Hepatocyte (in vitro differentiated cells): ENCODE data around the gene CAB39L. TPM values are rescaled to one million over a fixed set of nuclear protein-coding genes. Genes with fewer than 3 reads are reported as not detected.

Source experiments
- DNase-seq: peaks from one replicate; pipeline ENCODE4 v3.0.0-alpha.2; 2016; ENCODE audit warnings: low spot score
- H2AFZ ChIP-seq: fragments of 200-600 bp; sonication (generic); 2 replicates; pipeline ENCODE4 v1.6.0; 2016; ENCODE audit warnings: antibody characterized with exemption, mild to moderate bottlenecking
- H3K27ac ChIP-seq: fragments of 200-600 bp; sonication (generic); 2 replicates; pipeline ENCODE4 v1.5.1; 2016; ENCODE audit warnings: mild to moderate bottlenecking
- H3K27me3 ChIP-seq: fragments of 200-600 bp; sonication (generic); 2 replicates; pipeline ENCODE4 v1.6.1; 2016
- H3K36me3 ChIP-seq: fragments of 200-600 bp; sonication (generic); replicated peaks from 2 replicates; pipeline ENCODE4 v1.5.1; 2016; ENCODE audit warnings: low read depth; ENCODE audit not compliant: insufficient read depth
- H3K4me1 ChIP-seq: fragments of 200-600 bp; sonication (generic); 2 replicates; pipeline ENCODE4 v1.5.1; 2016; ENCODE audit warnings: mild to moderate bottlenecking, moderate library complexity; ENCODE audit not compliant: insufficient read depth
- H3K4me2 ChIP-seq: fragments of 200-600 bp; sonication (generic); 2 replicates; pipeline ENCODE4 v1.6.0; 2016
- H3K4me3 ChIP-seq: fragments of 200-600 bp; sonication (generic); 2 replicates; pipeline ENCODE4 v1.5.1; 2016; ENCODE audit warnings: mild to moderate bottlenecking
- H3K79me2 ChIP-seq: fragments of 200-600 bp; sonication (generic); 2 replicates; pipeline ENCODE4 v1.6.0; 2017; ENCODE audit warnings: mild to moderate bottlenecking
- H3K9me2 ChIP-seq: fragments of 200-600 bp; sonication (generic); replicated peaks from 2 replicates; pipeline ENCODE4 v1.6.0; 2017; ENCODE audit warnings: mild to moderate bottlenecking; ENCODE audit not compliant: insufficient read depth
- H3K9me3 ChIP-seq: fragments of 200-600 bp; sonication (generic); 2 replicates; pipeline ENCODE4 v1.5.1; 2016; ENCODE audit warnings: low read depth, mild to moderate bottlenecking
- H4K20me1 ChIP-seq: fragments of 200-600 bp; sonication (generic); 2 replicates; pipeline ENCODE4 v1.6.0; 2016; ENCODE audit warnings: mild to moderate bottlenecking; ENCODE audit not compliant: insufficient read depth, poor library complexity, severe bottlenecking
- CTCF ChIP-seq: fragments of 200-600 bp; sonication (generic); IDR thresholded peaks from 2 replicates; pipeline ENCODE4 v1.5.1; 2016; ENCODE audit warnings: antibody characterized with exemption, mild to moderate bottlenecking; ENCODE audit not compliant: poor library complexity
- EZH2 ChIP-seq: fragments of 200-600 bp; sonication (generic); IDR thresholded peaks from 2 replicates; pipeline ENCODE4 v1.6.1; 2016; ENCODE audit warnings: antibody characterized with exemption, mild to moderate bottlenecking, borderline replicate concordance
- EZH2phosphoT487 ChIP-seq: fragments of 200-600 bp; sonication (generic); IDR thresholded peaks from one replicate; pipeline ENCODE4 v1.6.1; 2018; ENCODE audit warnings: antibody characterized with exemption, mild to moderate bottlenecking, low read depth, moderate library complexity; ENCODE audit not compliant: unreplicated experiment, severe bottlenecking
- WGBS: methylation state at CpG from one replicate; pipeline ENCODE4 v1.1.6; 2016; ENCODE audit warnings: low lambda C conversion rate; ENCODE audit errors: missing lambda C conversion rate; 5-methylcytosine and 5-hydroxymethylcytosine counted together
- polyA plus RNA-seq: library from polyadenylated mRNA; unstranded; fragments of >200 nt; fragmentation: Nextera tagmentation; extraction: Ambion mirVana; gene quantifications from 2 replicates; pipeline ENCODE4 v1.2.1, GENCODE V29; 2016
- total RNA-seq: library from RNA; depleted of rRNA; stranded (reverse); fragments of >200 nt; gene quantifications from 2 replicates; pipeline ENCODE4 v1.2.3, GENCODE V29; 2014

The CAB39L gene
- total and polyA plus RNA-seq, 2 experiments from 2014 or later: 13.7 to 20.4 TPM

GRCh38 chr13:49428041-49428763, 15.7 kb downstream of the CAB39L start:
- Histone ChIP-seq H3K9me3 (no peaks in the 10 kb centered on the region), H3K79me2 (no peaks in the 10 kb centered on the region), H3K27me3 (no peaks in the 10 kb centered on the region), H3K4me3 (no peak overlapping the region), H3K4me2 (no peak overlapping the region), H3K27ac (no peak overlapping the region), H3K36me3 (no peaks in the 10 kb centered on the region), H3K4me1 (no peaks in the 10 kb centered on the region), H4K20me1 (no peaks in the 10 kb centered on the region), H2AFZ (no peak overlapping the region), H3K9me2 (no peaks in the 10 kb centered on the region)
- DNase-seq: no peak
- WGBS: 98% methylated on average over 2 of the region's 2 CpGs
- no peak for TF ChIP-seq CTCF
- TF ChIP-seq EZH2: no peak
- TF ChIP-seq EZH2phosphoT487: no peak

- H3K27ac ChIP-seq: no peak overlapping the region
- no peaks in the 10 kb centered on the region for H3K27me3 ChIP-seq
- H3K79me2 ChIP-seq: no peaks in the 10 kb centered on the region
- no peaks in the 10 kb centered on the region for H3K9me3 ChIP-seq
- H3K36me3 ChIP-seq: no peaks in the 10 kb centered on the region
- no peaks in the 10 kb centered on the region for H3K4me1 ChIP-seq
- no peak for DNase-seq
- 93% methylated on average over 7 of the region's 7 CpGs for WGBS
- H2AFZ ChIP-seq: no peak overlapping the region
- TF ChIP-seq EZH2phosphoT487 (no peak), EZH2 (no peak), CTCF (no peak)
- H4K20me1 ChIP-seq: no peaks in the 10 kb centered on the region
- H3K4me3 ChIP-seq: no peak overlapping the region
- no peak overlapping the region for H3K4me2 ChIP-seq
- H3K9me2 ChIP-seq: no peaks in the 10 kb centered on the region
These were observed 19.8 kb downstream of the CAB39L start for GRCh38 chr13:49424011-49424560.

- Histone ChIP-seq H3K27me3 (no peaks in the 10 kb centered on the region), H3K9me3 (no peaks in the 10 kb centered on the region), H3K4me3 (no peak overlapping the region), H3K4me1 (no peaks in the 10 kb centered on the region), H4K20me1 (no peaks in the 10 kb centered on the region), H3K36me3 (no peaks in the 10 kb centered on the region), H2AFZ (no peak overlapping the region), H3K79me2 (no peaks in the 10 kb centered on the region), H3K9me2 (no peaks in the 10 kb centered on the region), H3K27ac (no peak overlapping the region), H3K4me2 (no peak overlapping the region)
- 91% methylated on average over 3 of the region's 3 CpGs for WGBS
- TF ChIP-seq EZH2phosphoT487: no peak
- TF ChIP-seq CTCF: peak; percentile 8
- no peak for TF ChIP-seq EZH2
- peak; percentile 19 for DNase-seq
These were observed 22.5 kb downstream of the CAB39L start for GRCh38 chr13:49421391-49421790.
